MCF 10A (cell line): ENCODE data around the gene PSMD14. TPM values are rescaled to one million over a fixed set of nuclear protein-coding genes. Genes with fewer than 3 reads are reported as not detected.
A peak's percentile ranks its signal among the peaks of the same experiment; 100 is the strongest.

Experiments used
- BruUV-seq: library from RNA; stranded (reverse); fragments of 400-500 nt; replicated peaks from 2 replicates; lab custom pipeline; 2021; lab: Mats Ljungman, UMichigan
- CTCF ChIA-PET: fragments of 300-600 bp; sonication (Branson Sonifier 250); formaldehyde crosslinking; extraction: SDS; loops from one replicate; lab custom pipeline; 2021; ENCODE audit warnings: antibody characterized with exemption, inconsistent platforms; lab: Yijun Ruan, JAX
- POLR2A ChIA-PET: fragments of 300-600, 350-650 bp; sonication (Branson Sonifier 250); formaldehyde crosslinking; extraction: SDS; loops from one replicate; lab custom pipeline; 2020; ENCODE audit warnings: antibody characterized with exemption, inconsistent platforms; lab: Yijun Ruan, JAX
- DNase-seq: peaks from one replicate; pipeline ENCODE4 v3.0.0-alpha.2; 2018; ENCODE audit not compliant: unreplicated experiment
- H3K27ac Mint-ChIP-seq: one replicate; pipeline ENCODE4 v1.8.0; 2022; ENCODE audit warnings: mild to moderate bottlenecking, low read depth, mixed read lengths; ENCODE audit not compliant: unreplicated experiment
- H3K27me3 Mint-ChIP-seq: one replicate; pipeline ENCODE4 v1.8.0; 2022; ENCODE audit warnings: mixed read lengths; ENCODE audit not compliant: insufficient read depth, unreplicated experiment
- H3K36me3 Mint-ChIP-seq: one replicate; pipeline ENCODE4 v1.8.0; 2022; ENCODE audit warnings: mild to moderate bottlenecking, moderate library complexity, mixed read lengths; ENCODE audit not compliant: insufficient read depth, unreplicated experiment
- H3K4me1 Mint-ChIP-seq: one replicate; pipeline ENCODE4 v1.8.0; 2022; ENCODE audit warnings: mixed read lengths; ENCODE audit not compliant: insufficient read depth, unreplicated experiment
- H3K4me3 Mint-ChIP-seq: one replicate; pipeline ENCODE4 v1.8.0; 2022; ENCODE audit warnings: mild to moderate bottlenecking, moderate library complexity, mixed read lengths; ENCODE audit not compliant: unreplicated experiment
- H3K9me3 Mint-ChIP-seq: one replicate; pipeline ENCODE4 v1.8.0; 2022; ENCODE audit warnings: mixed read lengths; ENCODE audit not compliant: unreplicated experiment
- intact Hi-C: fragments of 100-400 bp; cut with micrococcal nuclease; formaldehyde crosslinking; loops from 2 replicates; pipeline ENCODE4 v1.14.1; 2022
- total RNA-seq: library from RNA; stranded (reverse); gene quantifications from 2 replicates; pipeline ENCODE4 v1.2.3, GENCODE V29; 2022
- TF ChIP-seq, protein P1 (sequence below): fragments of 200-600 bp; IDR thresholded peaks from one replicate; pipeline ENCODE4 v1.8.0; 2022; ENCODE audit warnings: antibody characterized with exemption, mild to moderate bottlenecking; ENCODE audit not compliant: unreplicated experiment

PSMD14 gene
- total RNA-seq, 1 experiment from 2014 or later = 130 TPM

DNA sequence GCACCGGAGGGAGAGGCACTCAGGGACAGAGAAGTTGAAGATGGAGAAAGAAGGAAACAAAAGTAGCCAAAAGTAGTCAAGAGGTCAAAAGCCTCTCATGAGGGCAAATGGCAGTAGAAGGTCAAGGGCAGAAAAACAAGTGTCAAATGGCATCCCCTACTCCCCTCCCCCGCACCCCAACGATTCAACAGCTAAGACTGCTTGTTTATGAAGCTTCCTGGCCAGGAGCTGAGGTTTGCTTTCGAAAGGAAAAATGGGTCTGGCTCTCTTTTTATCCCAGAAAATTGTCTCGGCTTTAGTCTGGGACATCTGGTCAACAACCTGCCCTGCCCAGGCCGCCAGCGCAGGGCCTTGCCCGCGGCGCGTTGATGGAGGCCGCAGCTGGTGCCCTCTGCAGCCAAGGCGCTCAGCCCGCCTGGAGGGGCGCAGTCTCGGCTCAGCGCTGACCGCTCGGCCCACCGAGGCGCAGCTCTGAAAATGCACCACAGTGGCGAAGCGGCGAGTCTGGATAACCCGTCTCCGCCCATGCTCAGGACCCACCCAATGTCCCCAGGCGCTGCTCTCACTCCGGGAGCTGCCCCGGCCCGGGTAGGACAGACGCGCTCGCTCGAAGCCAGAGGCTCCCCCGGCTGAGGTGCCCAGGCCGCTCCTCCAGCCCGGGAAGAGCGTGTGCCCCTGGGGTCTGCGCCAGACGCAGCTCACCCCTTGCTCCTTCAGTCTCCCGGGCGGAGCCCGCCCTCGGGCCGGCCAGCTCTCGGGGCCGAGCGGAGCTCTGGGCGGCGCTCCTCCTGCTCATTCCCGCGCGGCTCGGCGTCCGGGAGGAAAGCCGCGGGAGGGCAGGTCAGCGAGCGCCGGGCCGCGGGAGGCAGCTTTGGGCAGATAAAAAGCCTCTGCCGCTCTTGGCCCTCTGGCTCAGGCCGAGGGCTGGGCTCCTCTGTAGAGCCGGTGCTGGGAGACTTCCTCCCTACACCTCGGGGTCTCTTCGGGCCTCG is 106.1 kb downstream of the PSMD14 start:
- no TSS peak for BruUV-seq
- H3K4me1 Mint-ChIP-seq = peaks cover 14% of the 10 kb centered on the region
- TF ChIP-seq, protein P1, sequence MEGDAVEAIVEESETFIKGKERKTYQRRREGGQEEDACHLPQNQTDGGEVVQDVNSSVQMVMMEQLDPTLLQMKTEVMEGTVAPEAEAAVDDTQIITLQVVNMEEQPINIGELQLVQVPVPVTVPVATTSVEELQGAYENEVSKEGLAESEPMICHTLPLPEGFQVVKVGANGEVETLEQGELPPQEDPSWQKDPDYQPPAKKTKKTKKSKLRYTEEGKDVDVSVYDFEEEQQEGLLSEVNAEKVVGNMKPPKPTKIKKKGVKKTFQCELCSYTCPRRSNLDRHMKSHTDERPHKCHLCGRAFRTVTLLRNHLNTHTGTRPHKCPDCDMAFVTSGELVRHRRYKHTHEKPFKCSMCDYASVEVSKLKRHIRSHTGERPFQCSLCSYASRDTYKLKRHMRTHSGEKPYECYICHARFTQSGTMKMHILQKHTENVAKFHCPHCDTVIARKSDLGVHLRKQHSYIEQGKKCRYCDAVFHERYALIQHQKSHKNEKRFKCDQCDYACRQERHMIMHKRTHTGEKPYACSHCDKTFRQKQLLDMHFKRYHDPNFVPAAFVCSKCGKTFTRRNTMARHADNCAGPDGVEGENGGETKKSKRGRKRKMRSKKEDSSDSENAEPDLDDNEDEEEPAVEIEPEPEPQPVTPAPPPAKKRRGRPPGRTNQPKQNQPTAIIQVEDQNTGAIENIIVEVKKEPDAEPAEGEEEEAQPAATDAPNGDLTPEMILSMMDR = no peak
- CTCF ChIA-PET = interaction anchor here (0.7 to 1.4 kb wide), 3 partner anchors 25 to 164 kb away, joined by 3 to 4 read pairs (median 3); no protein-coding TSS in a partner anchor
- H3K9me3 Mint-ChIP-seq = no peaks in the 10 kb centered on the region
- H3K27ac Mint-ChIP-seq = peak overlapping the region; percentile 57
- POLR2A ChIA-PET = interaction anchor here (0.6 to 1.3 kb wide), 4 partner anchors 9 to 225 kb away, joined by 3 to 6 read pairs (median 4); partner anchors contain the start of gene PSMD14
- H3K36me3 Mint-ChIP-seq = peaks cover 16% of the 10 kb centered on the region
- H3K4me3 Mint-ChIP-seq = peak overlapping the region; percentile 17
- intact Hi-C loops = no loop called here
- DNase-seq = no peak
- peaks cover 41% of the 10 kb centered on the region for H3K27me3 Mint-ChIP-seq

DNA sequence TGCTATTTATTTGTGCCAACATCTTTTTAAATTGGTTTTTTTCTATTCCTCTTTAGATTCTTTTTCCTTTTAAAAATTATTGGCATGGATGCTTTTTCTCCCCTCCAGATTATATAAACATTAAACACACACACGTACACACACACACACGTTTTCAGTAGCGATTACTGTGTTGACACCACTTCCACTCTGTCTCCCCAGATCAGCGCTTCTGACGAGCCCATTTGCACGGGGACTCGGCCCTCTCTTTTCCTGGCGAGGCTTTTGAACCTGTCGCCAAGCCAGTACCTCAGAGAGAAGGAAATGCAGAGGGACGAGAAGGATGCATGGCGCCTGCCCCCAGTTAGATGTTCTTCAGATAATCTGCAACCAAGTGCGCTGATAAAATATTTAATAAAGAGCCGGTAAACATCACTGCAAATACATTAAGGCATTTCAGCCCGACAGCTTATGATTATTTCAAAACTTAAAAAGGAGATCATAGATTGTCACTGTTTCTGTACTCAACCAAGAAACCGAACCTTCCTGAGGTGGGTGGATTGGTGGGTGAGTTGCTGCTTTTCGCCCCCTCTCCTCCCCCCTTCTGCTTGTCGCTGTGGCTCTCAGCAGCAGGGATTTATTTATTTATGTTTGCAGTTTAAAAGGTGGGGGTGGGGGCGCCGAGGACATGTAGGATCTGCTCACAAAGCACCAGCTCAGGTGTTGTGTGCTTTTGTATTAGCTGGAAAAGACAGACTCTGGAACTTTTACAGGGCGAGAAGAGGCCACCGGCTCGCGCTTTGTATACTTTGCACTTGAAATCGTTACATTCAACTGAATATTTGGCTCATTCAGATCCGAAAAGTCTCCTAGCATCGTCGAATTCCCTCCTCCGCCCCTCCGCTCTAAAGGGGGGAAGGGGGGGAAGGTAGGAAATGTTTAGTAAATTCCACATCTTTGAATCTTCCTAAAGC is 107.1 kb downstream of the PSMD14 start:
- peaks cover 41% of the 10 kb centered on the region for H3K27me3 Mint-ChIP-seq
- H3K27ac Mint-ChIP-seq = no peak overlapping the region
- H3K4me1 Mint-ChIP-seq = peaks cover 14% of the 10 kb centered on the region
- H3K4me3 Mint-ChIP-seq = peak overlapping the region; percentile 17
- H3K9me3 Mint-ChIP-seq = no peaks in the 10 kb centered on the region
- POLR2A ChIA-PET = interaction anchor here (0.6 to 1.3 kb wide), 3 partner anchors 10 to 106 kb away, joined by 3 to 6 read pairs (median 5); partner anchors contain the start of gene PSMD14
- intact Hi-C loops = no loop called here
- H3K36me3 Mint-ChIP-seq = peaks cover 16% of the 10 kb centered on the region
- no TSS peak for BruUV-seq
- no peak for DNase-seq
- TF ChIP-seq, protein P1 = no peak
- CTCF ChIA-PET = interaction anchor here (0.5 to 1.4 kb wide), 4 partner anchors 164 to 1002 kb away, joined by 3 to 4 read pairs (median 4); no protein-coding TSS in a partner anchor

DNA sequence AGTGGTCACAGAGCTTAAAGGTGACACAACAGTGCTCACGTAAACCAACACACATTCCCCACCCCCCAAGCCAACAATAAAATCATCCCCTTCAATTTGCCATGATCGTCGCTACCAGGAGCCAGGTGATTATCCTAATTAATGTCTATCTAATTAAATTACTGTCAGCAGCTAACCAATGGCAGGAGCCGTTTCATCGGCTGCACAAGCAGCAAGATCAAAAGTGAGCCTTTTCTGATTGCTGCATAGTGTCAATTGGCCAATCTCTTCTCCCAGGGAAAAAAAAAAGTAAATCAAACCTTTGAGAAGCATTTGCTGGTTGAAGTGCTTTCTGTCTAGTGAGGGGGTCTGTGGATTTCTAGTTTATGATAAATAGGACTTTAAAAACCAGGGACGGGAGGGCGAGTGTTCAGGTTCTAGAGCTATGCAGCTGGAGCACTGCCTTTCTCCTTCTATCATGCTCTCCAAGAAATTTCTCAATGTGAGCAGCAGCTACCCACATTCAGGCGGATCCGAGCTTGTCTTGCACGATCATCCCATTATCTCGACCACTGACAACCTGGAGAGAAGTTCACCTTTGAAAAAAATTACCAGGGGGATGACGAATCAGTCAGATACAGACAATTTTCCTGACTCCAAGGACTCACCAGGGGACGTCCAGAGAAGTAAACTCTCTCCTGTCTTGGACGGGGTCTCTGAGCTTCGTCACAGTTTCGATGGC is 107.9 kb downstream of the PSMD14 start, which contains the start of gene TBR1:
Gene TBR1 (plus strand): TSS at position 311 of the 721 bp plus-strand sequence. CDS start 114 bp downstream, at position 425.
- H3K27me3 Mint-ChIP-seq = peaks cover 41% of the 10 kb centered on the region
- intact Hi-C loops = no loop called here
- ChIA-PET CTCF (interaction anchor here (0.5 to 1.2 kb wide), 3 partner anchors 166 to 528 kb away, joined by 3 to 4 read pairs (median 3); no protein-coding TSS in a partner anchor), POLR2A (no interaction called here)
- no TSS peak for BruUV-seq
- TF ChIP-seq, protein P1 = no peak
- peak within 1 kb of the TSS; percentile 17 for H3K4me3 Mint-ChIP-seq
- no peak within 1 kb of the TSS for H3K27ac Mint-ChIP-seq
- peaks cover 14% of the 10 kb centered on the region for H3K4me1 Mint-ChIP-seq
- no peak for DNase-seq
- H3K36me3 Mint-ChIP-seq = peaks cover 16% of the 10 kb centered on the region
- no peaks in the 10 kb centered on the region for H3K9me3 Mint-ChIP-seq
